ENCODE measurements around the gene TRPM2.

- TF ChIP-seq POLR2A (IDR thresholded peaks at IDR 0.05; ENCODE audit: extremely low read depth, insufficient read length) (no peak), MAX (IDR thresholded peaks at IDR 0.05; ENCODE audit: low read depth, low read length) (no peak), CTCF (IDR thresholded peaks at IDR 0.05; ENCODE audit: low read depth, low read length) (no peak), MYC (IDR thresholded peaks at IDR 0.05; ENCODE audit: low read depth, low read length) (no peak)
Measured at GRCh38 chr21:44349847-44350772, 3.3 kb upstream of the TRPM2 start.

Data from NB4 (cell line).